K562 (cell line): ENCODE data around the gene AK2. TPM values are rescaled to one million over a fixed set of nuclear protein-coding genes. Genes with fewer than 3 reads are reported as not detected.

Experiments
- ATF7 ChIP-seq: fragments of 450-650 bp; IDR thresholded peaks from 2 replicates; pipeline ENCODE4 v1.7.1; 2014; ENCODE audit warnings: mild to moderate bottlenecking, moderate library complexity
- CBFA2T3 ChIP-seq: fragments of 450-650 bp; IDR thresholded peaks from 2 replicates; pipeline ENCODE4 v1.6.1; 2017
- CBX5 ChIP-seq: IDR thresholded peaks from 2 replicates; pipeline ENCODE4 v1.6.1; 2014; ENCODE audit warnings: low read depth, borderline replicate concordance
- HDAC1 ChIP-seq, 2 experiments: fragments of 450-650 bp; IDR thresholded peaks; 2 replicates each; pipeline ENCODE4 v1.6.1; 2016 to 2017; ENCODE audit warnings: inconsistent platforms in 1 of 2, mild to moderate bottlenecking in 1 of 2, moderate library complexity in 1 of 2
- HDAC8 ChIP-seq: fragments of 450-650 bp; IDR thresholded peaks from 2 replicates; pipeline ENCODE4 v1.6.1; 2016; ENCODE audit warnings: mild to moderate bottlenecking, missing genetic modification characterization, moderate library complexity, missing compliant biosample characterization
- HNRNPLL ChIP-seq: fragments of 200-400 bp; formaldehyde crosslinking; IDR thresholded peaks from 2 replicates; pipeline ENCODE4 v1.6.1; 2017; ENCODE audit warnings: low read length, low read depth, mild to moderate bottlenecking; ENCODE audit not compliant: poor library complexity, severe bottlenecking
- LCOR ChIP-seq: sonication (generic); formaldehyde crosslinking; IDR thresholded peaks from 2 replicates; pipeline ENCODE4 v1.8.0; 2022; ENCODE audit warnings: mild to moderate bottlenecking, missing genetic modification reagents
- MIER1 ChIP-seq: fragments of 450-650 bp; IDR thresholded peaks from 2 replicates; pipeline ENCODE4 v1.6.1; 2016; ENCODE audit warnings: antibody characterized with exemption, mild to moderate bottlenecking, low read depth
- NFE2 ChIP-seq: IDR thresholded peaks from 2 replicates; pipeline ENCODE4 v1.6.1; 2014; ENCODE audit warnings: antibody characterized with exemption, low read depth
- NR2C1 ChIP-seq, 2 experiments: fragments of 450-650 bp; IDR thresholded peaks; 2 replicates each; pipeline ENCODE4 v1.6.1; 2017; ENCODE audit warnings: mild to moderate bottlenecking in 2 of 2, antibody characterized with exemption in 1 of 2, inconsistent platforms in 1 of 2, missing compliant biosample characterization in 1 of 2, missing genetic modification characterization in 1 of 2
- POLR2AphosphoS5 ChIP-seq: IDR thresholded peaks from 2 replicates; pipeline ENCODE4 v1.6.1; 2011; ENCODE audit warnings: mild to moderate bottlenecking, low read depth, low read length, moderate library complexity; ENCODE audit not compliant: control insufficient read depth, insufficient read depth
- PRMT5 ChIP-seq: sonication (generic); formaldehyde crosslinking; IDR thresholded peaks from 2 replicates; pipeline ENCODE4 v1.5.0; 2020; ENCODE audit warnings: missing genetic modification reagents
- RFX1 ChIP-seq: fragments of 450-650 bp; IDR thresholded peaks from 2 replicates; pipeline ENCODE4 v1.6.1; 2016; ENCODE audit warnings: mild to moderate bottlenecking, moderate library complexity
- RNF2 ChIP-seq: sonication (generic); IDR thresholded peaks from 2 replicates; pipeline ENCODE4 v1.6.1; 2016
- SMAD1 ChIP-seq: fragments of 150-350 bp; IDR thresholded peaks from 2 replicates; pipeline ENCODE4 v1.6.1; 2014; ENCODE audit warnings: low read length, low read depth; ENCODE audit not compliant: partially characterized antibody
- STAG1 ChIP-seq: sonication (generic); formaldehyde crosslinking; IDR thresholded peaks from 2 replicates; pipeline ENCODE4 v1.5.0; 2020; ENCODE audit warnings: missing genetic modification reagents, borderline replicate concordance
- TARDBP ChIP-seq: fragments of 450-650 bp; IDR thresholded peaks from 2 replicates; pipeline ENCODE4 v1.6.1; 2016
- TBL1XR1 ChIP-seq, 2 experiments: IDR thresholded peaks; 2 replicates each; pipeline ENCODE4 v1.6.1; 2012; ENCODE audit warnings: improper control_type of control experiment in 2 of 2, low read length in 2 of 2, mild to moderate bottlenecking in 1 of 2
- XRCC3 ChIP-seq: fragments of 450-650 bp; IDR thresholded peaks from 2 replicates; pipeline ENCODE4 v1.6.1; 2017; ENCODE audit warnings: mild to moderate bottlenecking, moderate library complexity
- ZBTB1 ChIP-seq: sonication (generic); formaldehyde crosslinking; IDR thresholded peaks from 2 replicates; pipeline ENCODE4 v1.8.1; 2023; ENCODE audit warnings: missing genetic modification reagents, low read depth, mild to moderate bottlenecking, borderline replicate concordance
- ZNF282 ChIP-seq: sonication (generic); formaldehyde crosslinking; IDR thresholded peaks from 2 replicates; pipeline ENCODE4 v1.8.1; 2023; ENCODE audit warnings: missing genetic modification reagents
- ZNF354B ChIP-seq: fragments of 250-450 bp; sonication (Bioruptor Pico); IDR thresholded peaks from 2 replicates; pipeline ENCODE4 v1.4.0; 2020
- ZNF561 ChIP-seq: fragments of 450-650 bp; formaldehyde crosslinking; conservative IDR thresholded peaks from 2 replicates; pipeline ENCODE4 v1.4.0; 2020; ENCODE audit warnings: mild to moderate bottlenecking, moderate library complexity
- ZNF780A ChIP-seq: fragments of 250-450 bp; sonication (Bioruptor Pico); IDR thresholded peaks from 2 replicates; pipeline ENCODE4 v1.5.0; 2021; ENCODE audit warnings: mild to moderate bottlenecking
- polyA plus RNA-seq, 8 experiments: library from polyadenylated mRNA; depleted of rRNA in 4 of 8; stranded (reverse) in 5 of 8; unstranded in 3 of 8; fragments of >200 nt; fragmentation: Nextera tagmentation in 2 of 8; fragmentation: Illumina TruSeq in 1 of 8; extraction: Ambion mirVana in 2 of 8; extraction: Trizol in 1 of 8; gene quantifications; 2 replicates each; pipeline versions ENCODE4 v1.2.1 to v1.2.3, GENCODE V29; 2011 to 2014; ENCODE audit warnings: inconsistent platforms in 1 of 8, missing spikeins in 1 of 8
- total RNA-seq, 7 experiments: library from RNA; depleted of rRNA in 6 of 7; stranded (reverse); fragments of >200 nt in 6 of 7; fragmentation: Illumina TruSeq in 2 of 7; extraction: Trizol in 2 of 7; gene quantifications; 2 replicates each; pipeline versions ENCODE4 v1.2.1 to v1.2.3, GENCODE V29; 2011 to 2021; ENCODE audit warnings: low replicate concordance in 1 of 7
- TF ChIP-seq, protein P1 (sequence below), 2 experiments: fragments of 450-650 bp in 1 of 2; sonication (generic) in 1 of 2; formaldehyde crosslinking in 1 of 2; IDR thresholded peaks in 1 of 2; conservative IDR thresholded peaks in 1 of 2; 2 replicates each; pipeline versions ENCODE4 v1.6.1 to v1.8.1; 2016 to 2023; ENCODE audit warnings: mild to moderate bottlenecking in 2 of 2, moderate library complexity in 2 of 2, inconsistent platforms in 1 of 2, missing genetic modification reagents in 1 of 2
- TF ChIP-seq, protein P2 (sequence below): fragments of 450-650 bp; formaldehyde crosslinking; IDR thresholded peaks from 2 replicates; pipeline ENCODE4 v1.4.0; 2022; ENCODE audit warnings: missing genetic modification characterization
- TF ChIP-seq, protein P3 (sequence below): sonication (generic); IDR thresholded peaks from 2 replicates; pipeline ENCODE4 v1.6.1; 2016
- TF ChIP-seq, protein P4 (sequence below), 3 experiments: IDR thresholded peaks in 2 of 3; conservative IDR thresholded peaks in 1 of 3; 2 replicates each; pipeline ENCODE4 v1.5.1; 2011 to 2012; ENCODE audit warnings: low read length in 3 of 3, mild to moderate bottlenecking in 3 of 3, control low read depth in 2 of 3, improper control_type of control experiment in 1 of 3, inconsistent platforms in 1 of 3, low read depth in 1 of 3, mixed read lengths in 1 of 3, moderate library complexity in 1 of 3; ENCODE audit not compliant: insufficient read depth in 2 of 3

Gene AK2
- total and polyA plus RNA-seq, 9 of the 15 experiments (the other 6 are each of a cell fraction or from before 2014, with no cell fraction given): 105 to 1,050 (median 509) TPM

DNA sequence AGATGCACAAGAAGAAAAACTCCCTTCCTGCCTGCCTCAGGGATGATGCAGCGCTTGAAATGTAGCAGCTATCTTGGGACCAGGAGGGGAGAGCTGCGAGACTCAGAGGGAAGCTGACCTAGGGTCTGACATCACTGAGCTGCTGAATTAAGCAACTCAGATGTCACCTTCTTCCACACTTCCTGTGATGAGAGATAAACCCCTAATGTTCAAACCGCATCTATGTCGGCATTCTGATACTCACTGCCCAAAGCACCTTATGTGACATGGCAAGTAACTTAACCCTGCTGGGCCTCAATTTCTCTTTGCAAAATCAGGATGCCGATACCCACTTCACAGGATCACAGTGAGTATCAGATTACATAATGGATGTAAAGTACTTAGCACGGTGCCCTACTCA, 9.1 kb upstream of the AK2 start (continued):
- TF ChIP-seq NR2C1 (IDR thresholded peaks at IDR 0.05) (no peak), NR2C1 (tag; IDR thresholded peaks at IDR 0.05) (peak; percentile 35), CBX5 (no peak), SMAD1 (no peak), TARDBP (no peak), ZNF354B (CRISPR knock-in tag) (no peak), ZNF561 (CRISPR knock-in tag) (no peak), NFE2 (no peak), RFX1 (no peak), TBL1XR1 (IDR thresholded peaks at IDR 0.05; ENCODE audit: low read length in 2 of 2) (no peak), HDAC8 (tag) (no peak), STAG1 (CRISPR knock-in tag) (no peak), MIER1 (no peak), RNF2 (no peak), ZNF282 (no peak), CBFA2T3 (no peak; the same call in 1 of the 2 replicates), HDAC1 (IDR thresholded peaks at IDR 0.05) (no peak), HNRNPLL (no peak), ATF7 (peak; percentile 83), ZBTB1 (CRISPR knock-in tag) (no peak), LCOR (no peak), POLR2AphosphoS5 (no peak), XRCC3 (no peak), PRMT5 (no peak), ZNF780A (CRISPR knock-in tag) (no peak)
- TF ChIP-seq, protein P1, sequence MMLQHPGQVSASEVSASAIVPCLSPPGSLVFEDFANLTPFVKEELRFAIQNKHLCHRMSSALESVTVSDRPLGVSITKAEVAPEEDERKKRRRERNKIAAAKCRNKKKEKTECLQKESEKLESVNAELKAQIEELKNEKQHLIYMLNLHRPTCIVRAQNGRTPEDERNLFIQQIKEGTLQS (IDR thresholded peaks at IDR 0.05): peak; percentile 83
- TF ChIP-seq, protein P1 (CRISPR knock-in tag; conservative IDR thresholded peaks at IDR 0.05): no peak
- TF ChIP-seq, protein P2, sequence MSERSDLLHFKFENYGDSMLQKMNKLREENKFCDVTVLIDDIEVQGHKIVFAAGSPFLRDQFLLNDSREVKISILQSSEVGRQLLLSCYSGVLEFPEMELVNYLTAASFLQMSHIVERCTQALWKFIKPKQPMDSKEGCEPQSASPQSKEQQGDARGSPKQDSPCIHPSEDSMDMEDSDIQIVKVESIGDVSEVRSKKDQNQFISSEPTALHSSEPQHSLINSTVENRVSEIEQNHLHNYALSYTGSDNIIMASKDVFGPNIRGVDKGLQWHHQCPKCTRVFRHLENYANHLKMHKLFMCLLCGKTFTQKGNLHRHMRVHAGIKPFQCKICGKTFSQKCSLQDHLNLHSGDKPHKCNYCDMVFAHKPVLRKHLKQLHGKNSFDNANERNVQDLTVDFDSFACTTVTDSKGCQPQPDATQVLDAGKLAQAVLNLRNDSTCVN (CRISPR knock-in tag): no peak
- TF ChIP-seq, protein P3, sequence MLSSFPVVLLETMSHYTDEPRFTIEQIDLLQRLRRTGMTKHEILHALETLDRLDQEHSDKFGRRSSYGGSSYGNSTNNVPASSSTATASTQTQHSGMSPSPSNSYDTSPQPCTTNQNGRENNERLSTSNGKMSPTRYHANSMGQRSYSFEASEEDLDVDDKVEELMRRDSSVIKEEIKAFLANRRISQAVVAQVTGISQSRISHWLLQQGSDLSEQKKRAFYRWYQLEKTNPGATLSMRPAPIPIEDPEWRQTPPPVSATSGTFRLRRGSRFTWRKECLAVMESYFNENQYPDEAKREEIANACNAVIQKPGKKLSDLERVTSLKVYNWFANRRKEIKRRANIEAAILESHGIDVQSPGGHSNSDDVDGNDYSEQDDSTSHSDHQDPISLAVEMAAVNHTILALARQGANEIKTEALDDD: no peak; the same call in 1 of the 2 replicates
- TF ChIP-seq, protein P4, sequence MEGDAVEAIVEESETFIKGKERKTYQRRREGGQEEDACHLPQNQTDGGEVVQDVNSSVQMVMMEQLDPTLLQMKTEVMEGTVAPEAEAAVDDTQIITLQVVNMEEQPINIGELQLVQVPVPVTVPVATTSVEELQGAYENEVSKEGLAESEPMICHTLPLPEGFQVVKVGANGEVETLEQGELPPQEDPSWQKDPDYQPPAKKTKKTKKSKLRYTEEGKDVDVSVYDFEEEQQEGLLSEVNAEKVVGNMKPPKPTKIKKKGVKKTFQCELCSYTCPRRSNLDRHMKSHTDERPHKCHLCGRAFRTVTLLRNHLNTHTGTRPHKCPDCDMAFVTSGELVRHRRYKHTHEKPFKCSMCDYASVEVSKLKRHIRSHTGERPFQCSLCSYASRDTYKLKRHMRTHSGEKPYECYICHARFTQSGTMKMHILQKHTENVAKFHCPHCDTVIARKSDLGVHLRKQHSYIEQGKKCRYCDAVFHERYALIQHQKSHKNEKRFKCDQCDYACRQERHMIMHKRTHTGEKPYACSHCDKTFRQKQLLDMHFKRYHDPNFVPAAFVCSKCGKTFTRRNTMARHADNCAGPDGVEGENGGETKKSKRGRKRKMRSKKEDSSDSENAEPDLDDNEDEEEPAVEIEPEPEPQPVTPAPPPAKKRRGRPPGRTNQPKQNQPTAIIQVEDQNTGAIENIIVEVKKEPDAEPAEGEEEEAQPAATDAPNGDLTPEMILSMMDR (IDR thresholded peaks at IDR 0.05 in 2 of 3, conservative IDR thresholded peaks at IDR 0.05 in 1 of 3; ENCODE audit: insufficient read depth in 2 of 3, low read depth in 1 of 3, low read length in 3 of 3): no peak
